Erythroblast (primary cell): ENCODE data around the gene NRXN3.

Experiments
- GATA1 ChIP-seq: IDR thresholded peaks from 2 replicates; pipeline ENCODE4 v1.6.1; 2011; ENCODE audit warnings: low read depth, mild to moderate bottlenecking, control low read depth, low read length, moderate library complexity
- POLR2A ChIP-seq: IDR thresholded peaks from 2 replicates; pipeline ENCODE4 v1.6.1; 2011; ENCODE audit warnings: mild to moderate bottlenecking, low read length

DNA sequence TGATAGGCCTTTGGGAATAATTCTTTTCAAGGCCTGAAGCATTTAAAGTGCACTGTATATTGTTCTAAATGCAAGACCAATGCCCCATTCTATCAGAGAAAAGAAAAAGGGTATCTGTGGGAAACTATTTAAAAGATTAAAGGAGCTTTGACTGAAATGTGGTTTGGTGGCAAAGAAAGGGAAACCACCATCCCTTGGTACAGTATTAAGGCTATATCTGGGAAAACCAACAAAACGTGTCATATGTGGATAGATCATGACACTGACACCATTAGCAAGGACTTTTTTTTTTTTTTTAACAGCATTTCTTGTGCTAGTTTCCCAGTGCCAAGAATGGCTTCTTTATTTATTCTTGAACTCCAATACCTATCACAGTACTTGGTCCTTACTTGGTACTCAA, 1150.4 kb downstream of the NRXN3 start:
- TF ChIP-seq POLR2A = no peak
- TF ChIP-seq GATA1 = no peak
